SK-N-SH (cell line): ENCODE results near the gene DNAH7.

Source experiments
- CHD2 ChIP-seq: fragments of 150-350 bp; IDR thresholded peaks from 2 replicates; pipeline ENCODE4 v1.6.1; 2018; ENCODE audit warnings: low read length; ENCODE audit not compliant: partially characterized antibody
- CTCF ChIP-seq: fragments of 200-600 bp; sonication (generic); IDR thresholded peaks from 2 replicates; pipeline ENCODE4 v1.6.1; 2017; ENCODE audit warnings: antibody characterized with exemption, mild to moderate bottlenecking, moderate library complexity
- EP300 ChIP-seq, 2 experiments: IDR thresholded peaks; 2 replicates each; pipeline versions ENCODE4 v1.4.0 to v1.6.1; 2012; ENCODE audit warnings: borderline replicate concordance in 1 of 2, low read depth in 1 of 2, low read length in 1 of 2
- EZH2phosphoT487 ChIP-seq: fragments of 200-600 bp; sonication (generic); IDR thresholded peaks from 2 replicates; pipeline ENCODE4 v1.6.1; 2017; ENCODE audit warnings: low read depth, mixed run types, mild to moderate bottlenecking, antibody characterized with exemption, moderate library complexity, borderline replicate concordance
- FOSL2 ChIP-seq: IDR thresholded peaks from 2 replicates; pipeline ENCODE4 v1.4.0; 2012; ENCODE audit warnings: low read depth, mild to moderate bottlenecking, moderate library complexity, borderline replicate concordance
- FOXJ3 ChIP-seq: sonication (generic); formaldehyde crosslinking; IDR thresholded peaks from 2 replicates; pipeline ENCODE4 v1.5.1; 2020; ENCODE audit warnings: mild to moderate bottlenecking, missing genetic modification reagents
- JUND ChIP-seq: IDR thresholded peaks from 2 replicates; pipeline ENCODE4 v1.4.0; 2012
- PBX3 ChIP-seq: IDR thresholded peaks from 2 replicates; pipeline ENCODE4; 2012
- POLR2AphosphoS5 ChIP-seq: IDR thresholded peaks from 2 replicates; pipeline ENCODE4 v1.6.1; 2012; ENCODE audit warnings: low read depth, low read length
- RAD21 ChIP-seq: IDR thresholded peaks from 2 replicates; pipeline ENCODE4 v1.6.1; 2012; ENCODE audit warnings: mild to moderate bottlenecking, low read length
- SIN3A ChIP-seq: IDR thresholded peaks from 2 replicates; pipeline ENCODE4 v1.6.1; 2012; ENCODE audit warnings: low read depth, mild to moderate bottlenecking, low read length, moderate library complexity, borderline replicate concordance
- YY1 ChIP-seq: IDR thresholded peaks from 2 replicates; pipeline ENCODE4 v1.4.0; 2012; ENCODE audit warnings: low read depth, mild to moderate bottlenecking
- TF ChIP-seq, protein P1 (sequence below): fragments of 150-350 bp; IDR thresholded peaks from 2 replicates; pipeline ENCODE4 v1.6.1; 2016; ENCODE audit warnings: mild to moderate bottlenecking, low read depth, low read length
- TF ChIP-seq, protein P2 (sequence below): IDR thresholded peaks from 2 replicates; pipeline ENCODE4 v1.6.1; 2012; ENCODE audit warnings: mild to moderate bottlenecking, low read depth, low read length, moderate library complexity

DNA sequence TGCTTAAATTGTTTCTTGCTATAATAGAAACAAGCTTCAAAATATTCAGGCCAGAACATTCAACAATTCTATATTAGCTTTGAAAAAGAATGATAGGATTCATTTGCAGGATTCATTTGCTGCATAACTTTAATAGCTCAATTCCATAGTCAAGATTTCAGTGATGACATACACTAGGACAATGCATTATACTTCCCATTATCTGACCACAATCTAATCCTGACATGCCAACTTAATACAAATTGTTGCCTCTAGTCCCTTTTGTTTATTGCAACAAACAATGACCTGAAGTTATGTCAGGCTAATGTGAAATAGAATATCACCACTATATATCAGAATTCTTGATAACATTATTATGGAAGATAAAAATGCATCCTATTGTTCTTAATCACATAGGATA is 169.4 kb downstream of the DNAH7 start:
- no peak for TF ChIP-seq CHD2
- TF ChIP-seq CTCF, result no peak
- TF ChIP-seq PBX3, result peak; percentile 86
- peak; percentile 5 to 72; a peak in 2 of 4 replicates for TF ChIP-seq EP300 (IDR thresholded peaks at IDR 0.05; ENCODE audit: borderline replicate concordance in 1 of 2, low read depth in 1 of 2, low read length in 1 of 2)
- TF ChIP-seq YY1, result no peak
- TF ChIP-seq EZH2phosphoT487, result no peak
- no peak for TF ChIP-seq RAD21
- no peak for TF ChIP-seq SIN3A
- TF ChIP-seq POLR2AphosphoS5, result peak; percentile 37; the same call in 1 of the 2 replicates
- TF ChIP-seq, protein P1, sequence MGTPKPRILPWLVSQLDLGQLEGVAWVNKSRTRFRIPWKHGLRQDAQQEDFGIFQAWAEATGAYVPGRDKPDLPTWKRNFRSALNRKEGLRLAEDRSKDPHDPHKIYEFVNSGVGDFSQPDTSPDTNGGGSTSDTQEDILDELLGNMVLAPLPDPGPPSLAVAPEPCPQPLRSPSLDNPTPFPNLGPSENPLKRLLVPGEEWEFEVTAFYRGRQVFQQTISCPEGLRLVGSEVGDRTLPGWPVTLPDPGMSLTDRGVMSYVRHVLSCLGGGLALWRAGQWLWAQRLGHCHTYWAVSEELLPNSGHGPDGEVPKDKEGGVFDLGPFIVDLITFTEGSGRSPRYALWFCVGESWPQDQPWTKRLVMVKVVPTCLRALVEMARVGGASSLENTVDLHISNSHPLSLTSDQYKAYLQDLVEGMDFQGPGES, result no peak
- TF ChIP-seq JUND, result peak; percentile 71
- TF ChIP-seq, protein P2, sequence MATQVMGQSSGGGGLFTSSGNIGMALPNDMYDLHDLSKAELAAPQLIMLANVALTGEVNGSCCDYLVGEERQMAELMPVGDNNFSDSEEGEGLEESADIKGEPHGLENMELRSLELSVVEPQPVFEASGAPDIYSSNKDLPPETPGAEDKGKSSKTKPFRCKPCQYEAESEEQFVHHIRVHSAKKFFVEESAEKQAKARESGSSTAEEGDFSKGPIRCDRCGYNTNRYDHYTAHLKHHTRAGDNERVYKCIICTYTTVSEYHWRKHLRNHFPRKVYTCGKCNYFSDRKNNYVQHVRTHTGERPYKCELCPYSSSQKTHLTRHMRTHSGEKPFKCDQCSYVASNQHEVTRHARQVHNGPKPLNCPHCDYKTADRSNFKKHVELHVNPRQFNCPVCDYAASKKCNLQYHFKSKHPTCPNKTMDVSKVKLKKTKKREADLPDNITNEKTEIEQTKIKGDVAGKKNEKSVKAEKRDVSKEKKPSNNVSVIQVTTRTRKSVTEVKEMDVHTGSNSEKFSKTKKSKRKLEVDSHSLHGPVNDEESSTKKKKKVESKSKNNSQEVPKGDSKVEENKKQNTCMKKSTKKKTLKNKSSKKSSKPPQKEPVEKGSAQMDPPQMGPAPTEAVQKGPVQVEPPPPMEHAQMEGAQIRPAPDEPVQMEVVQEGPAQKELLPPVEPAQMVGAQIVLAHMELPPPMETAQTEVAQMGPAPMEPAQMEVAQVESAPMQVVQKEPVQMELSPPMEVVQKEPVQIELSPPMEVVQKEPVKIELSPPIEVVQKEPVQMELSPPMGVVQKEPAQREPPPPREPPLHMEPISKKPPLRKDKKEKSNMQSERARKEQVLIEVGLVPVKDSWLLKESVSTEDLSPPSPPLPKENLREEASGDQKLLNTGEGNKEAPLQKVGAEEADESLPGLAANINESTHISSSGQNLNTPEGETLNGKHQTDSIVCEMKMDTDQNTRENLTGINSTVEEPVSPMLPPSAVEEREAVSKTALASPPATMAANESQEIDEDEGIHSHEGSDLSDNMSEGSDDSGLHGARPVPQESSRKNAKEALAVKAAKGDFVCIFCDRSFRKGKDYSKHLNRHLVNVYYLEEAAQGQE, result no peak
- TF ChIP-seq FOSL2, result peak; percentile 39; the same call in 1 of the 2 replicates
- no peak for TF ChIP-seq FOXJ3 (CRISPR knock-in tag)
